ENCODE data around the gene TJP2. TPM values are rescaled to one million over a fixed set of nuclear protein-coding genes. Genes with fewer than 3 reads are reported as not detected.

The TJP2 gene
- total RNA-seq, 2 donors from 2014 or later = 60.2 to 79.1 TPM

DNA sequence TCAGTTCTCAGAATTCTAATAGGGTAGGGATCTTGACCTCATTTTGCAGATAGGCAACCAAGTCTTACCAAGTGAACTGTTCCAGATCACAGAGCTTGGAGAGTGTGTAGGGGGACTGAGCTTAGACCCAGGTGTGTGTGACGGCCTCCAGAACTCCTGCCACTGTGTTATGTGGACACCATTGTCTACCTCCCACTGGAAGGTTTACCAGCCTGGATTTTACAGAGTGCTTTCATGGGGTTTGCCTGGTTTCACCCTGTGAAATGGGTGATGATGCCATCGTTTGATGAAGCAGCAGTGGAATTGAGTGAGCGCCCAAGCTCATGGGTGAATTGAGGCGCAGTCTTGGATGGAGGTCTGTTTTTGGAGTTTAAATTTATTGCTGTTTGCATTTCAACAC is 23.6 kb downstream of the TJP2 start:
- Histone ChIP-seq H3K36me3 (replicated peaks in 1 of 2; ENCODE audit: insufficient read depth in 1 of 2, low read depth in 2 of 2) (no peaks in the 10 kb centered on the region), H3K9me3 (no peaks in the 10 kb centered on the region), H3K27ac (no peak overlapping the region), H3K27me3 (no peaks in the 10 kb centered on the region), H3K4me1 (peaks cover 10% of the 10 kb centered on the region), H3K4me3 (no peak overlapping the region)
- TF ChIP-seq POLR2A (IDR thresholded peaks at IDR 0.05) = no peak
- TF ChIP-seq CTCF (IDR thresholded peaks at IDR 0.05) = no peak
- DNase-seq (no peak), ATAC-seq (no peak)
- 90 to 96% methylated on average over 3 to 4 of the region's 4 CpGs for WGBS, 2 donors
- intact Hi-C loops (cut with DNase I) = loop anchor here (5.0 kb wide), 1 partner anchor 150 kb away; no protein-coding TSS in a partner anchor

DNA sequence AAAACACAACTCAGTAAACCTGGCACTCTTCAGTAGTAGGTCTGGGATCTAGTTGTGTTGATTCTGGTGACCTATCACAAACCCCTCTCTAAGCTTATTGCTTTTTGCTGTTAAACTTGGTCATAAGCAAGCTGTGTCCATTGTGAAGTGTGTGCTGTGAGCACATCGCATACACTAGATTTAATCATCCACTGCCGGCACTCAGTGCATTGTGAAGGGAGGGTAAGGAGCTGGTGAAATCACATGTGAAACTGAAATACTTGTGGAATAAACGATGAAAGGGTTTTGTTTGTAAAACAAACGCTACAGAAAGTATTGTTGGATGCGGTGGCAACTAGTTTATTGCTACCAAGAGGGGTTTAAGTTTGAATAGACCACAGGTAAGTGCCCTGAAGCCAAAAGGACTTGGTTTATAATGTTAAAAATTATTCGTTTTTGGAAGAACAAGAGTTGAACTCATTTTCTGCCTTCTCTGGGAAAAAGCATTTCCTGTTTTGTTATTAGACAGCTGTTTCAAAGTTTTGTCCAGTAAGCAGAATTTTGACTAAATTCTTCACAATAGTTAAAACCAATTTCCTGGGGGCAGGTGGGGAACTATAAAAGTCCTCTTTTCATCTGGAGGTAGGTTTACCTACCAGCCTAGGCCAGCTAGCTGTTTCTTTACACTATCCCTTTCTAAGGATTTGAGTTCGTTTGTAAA is 24.6 kb downstream of the TJP2 start:
- Histone ChIP-seq H3K4me1 (peaks cover under 1% of the 10 kb centered on the region), H3K27me3 (no peaks in the 10 kb centered on the region), H3K4me3 (no peak overlapping the region), H3K36me3 (replicated peaks in 1 of 2; ENCODE audit: insufficient read depth in 1 of 2, low read depth in 2 of 2) (no peaks in the 10 kb centered on the region), H3K27ac (no peak overlapping the region), H3K9me3 (no peaks in the 10 kb centered on the region)
- no peak for TF ChIP-seq CTCF (IDR thresholded peaks at IDR 0.05)
- TF ChIP-seq POLR2A (IDR thresholded peaks at IDR 0.05) = no peak
- intact Hi-C loops (cut with DNase I) = loop anchor here (5.0 kb wide), 1 partner anchor 151 kb away; no protein-coding TSS in a partner anchor
- DNase-seq = no peak
- ATAC-seq = no peak
- 61 to 65% methylated on average over 7 of the region's 7 CpGs for WGBS, 2 donors

DNA sequence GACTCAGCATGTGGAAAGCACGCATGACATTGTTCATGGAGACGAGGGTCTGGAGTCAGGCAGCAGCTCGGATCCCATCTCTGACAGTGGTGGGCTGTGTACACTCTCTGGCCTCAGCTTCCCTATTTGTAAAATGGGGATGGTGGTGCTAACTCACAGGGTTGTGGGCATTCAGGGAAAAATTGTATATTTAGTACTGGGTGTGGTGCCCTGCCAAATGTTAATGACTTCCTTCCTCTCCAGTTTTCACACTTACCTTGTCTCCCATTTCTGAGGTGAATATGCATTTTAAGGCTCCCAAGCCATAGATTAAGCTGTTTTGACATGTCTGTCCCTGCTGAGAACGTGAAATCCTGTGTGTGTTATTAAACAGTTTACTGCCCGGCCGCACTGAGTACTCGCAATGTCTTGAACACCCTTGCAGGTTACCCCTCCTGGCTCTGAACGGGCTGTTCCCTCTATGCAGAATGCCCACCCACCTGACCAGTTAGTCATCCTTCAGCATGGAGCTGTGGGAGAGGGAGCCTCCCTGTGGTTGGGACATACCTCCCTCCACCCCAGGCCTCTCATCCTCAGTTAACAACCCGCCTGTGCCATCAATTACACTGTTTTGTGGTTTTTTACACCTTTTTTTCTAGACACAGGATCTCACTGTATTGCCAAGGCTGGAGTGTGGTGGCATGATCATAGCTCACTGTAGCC is 25.8 kb downstream of the TJP2 start:
- 81 to 85% methylated on average over 8 to 9 of the region's 9 CpGs for WGBS, 2 donors

DNA sequence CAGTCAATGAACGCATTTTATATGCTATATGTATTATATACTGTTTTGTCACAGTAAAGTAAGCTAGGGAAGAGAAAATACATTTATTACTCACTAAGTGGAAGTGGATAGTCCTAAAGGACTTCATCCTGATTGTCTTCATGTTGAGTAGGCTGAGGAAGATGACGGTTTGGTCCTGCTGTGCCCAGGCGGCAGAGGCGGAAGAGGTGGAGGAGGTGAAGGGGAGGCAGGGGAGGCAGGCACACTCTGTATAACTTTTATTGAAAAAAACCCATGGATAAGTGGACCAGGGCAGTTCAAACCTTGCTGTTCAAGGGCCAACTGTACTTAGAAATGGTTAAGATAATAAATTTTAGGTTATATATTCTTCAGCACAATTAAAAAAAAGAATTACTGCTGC is 28.5 kb downstream of the TJP2 start:
- Histone ChIP-seq H3K9me3 (no peaks in the 10 kb centered on the region), H3K4me1 (peaks cover 11% of the 10 kb centered on the region), H3K27me3 (no peaks in the 10 kb centered on the region), H3K4me3 (no peak overlapping the region), H3K27ac (no peak overlapping the region), H3K36me3 (replicated peaks in 1 of 2; ENCODE audit: insufficient read depth in 1 of 2, low read depth in 2 of 2) (no peaks in the 10 kb centered on the region)
- intact Hi-C loops (cut with DNase I) = no loop called here
- TF ChIP-seq POLR2A (IDR thresholded peaks at IDR 0.05) = no peak
- TF ChIP-seq CTCF (IDR thresholded peaks at IDR 0.05) = no peak
- DNase-seq (no peak), ATAC-seq (no peak)
- WGBS, 2 donors = 90 to 96% methylated on average over 4 of the region's 4 CpGs

More for the DNA sequence above, 25.8 kb downstream of the TJP2 start:
- Histone ChIP-seq H3K4me3 (no peak overlapping the region), H3K36me3 (replicated peaks in 1 of 2; ENCODE audit: insufficient read depth in 1 of 2, low read depth in 2 of 2) (no peaks in the 10 kb centered on the region), H3K27me3 (no peaks in the 10 kb centered on the region), H3K27ac (no peak overlapping the region), H3K4me1 (peaks cover 7% of the 10 kb centered on the region), H3K9me3 (no peaks in the 10 kb centered on the region)
- intact Hi-C loops (cut with DNase I) = loop anchor here (5.0 kb wide), 1 partner anchor 153 kb away; no protein-coding TSS in a partner anchor
- TF ChIP-seq CTCF (IDR thresholded peaks at IDR 0.05) = no peak
- TF ChIP-seq POLR2A (IDR thresholded peaks at IDR 0.05) = no peak
- ATAC-seq (no peak), DNase-seq (peak in 1 of 4 donors; percentile 16)
